Measurements from ENCODE around the gene TMOD4.

TMOD4 gene

DNA sequence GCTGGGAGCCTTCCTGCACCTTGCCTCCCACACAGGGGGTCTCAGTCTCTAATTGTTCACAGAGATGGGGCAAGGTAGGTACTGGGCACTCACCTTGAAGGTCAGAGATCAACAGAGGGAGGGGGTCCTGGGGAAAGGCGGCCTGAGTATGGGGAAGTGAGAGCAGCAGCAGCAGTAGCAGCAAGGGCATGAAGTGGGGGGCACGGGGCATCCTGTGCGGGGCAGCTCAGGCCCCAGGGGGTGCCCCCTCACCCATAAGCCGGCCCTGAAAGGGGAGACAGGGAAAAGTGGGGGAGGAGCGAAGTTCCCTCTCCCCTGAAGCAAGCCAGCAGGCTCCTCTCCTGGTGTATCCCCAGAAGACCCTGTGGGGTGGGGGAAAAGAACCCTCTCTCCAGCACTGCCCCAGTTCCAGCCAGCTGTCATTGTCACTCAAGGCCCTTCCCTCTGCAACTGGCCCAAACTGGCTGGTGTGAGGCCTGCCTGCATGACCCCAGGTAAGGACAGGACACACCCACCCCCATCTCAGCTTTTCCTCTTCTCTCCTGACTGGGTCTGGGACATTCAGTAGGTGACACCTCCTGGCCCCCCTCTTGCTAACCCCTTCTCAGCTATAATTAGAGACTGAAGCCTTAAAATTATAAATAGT lies 33.2 kb downstream of the TMOD4 start:
- no peak for DNase-seq (ENCODE audit: low spot score)

DNA sequence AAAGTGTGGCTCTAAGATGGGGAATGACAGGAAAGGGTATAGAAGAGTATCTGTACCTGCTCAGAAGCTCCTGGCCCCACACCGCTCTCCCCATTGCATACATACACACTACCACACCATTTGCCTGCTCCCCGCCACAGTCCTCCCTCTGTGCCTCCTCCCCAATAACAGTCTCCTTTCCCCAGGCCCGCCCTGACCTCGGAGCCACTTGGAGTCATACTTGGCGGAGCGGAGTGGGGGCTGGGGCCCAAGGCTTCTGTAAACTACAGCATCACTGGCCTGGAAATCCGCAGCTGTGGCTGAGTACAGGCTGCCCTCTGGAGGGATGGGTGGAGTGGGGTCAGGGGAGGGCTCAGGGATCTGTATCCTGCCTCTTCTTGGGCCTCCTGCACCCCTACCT lies 38.0 kb downstream of the TMOD4 start:
- DNase-seq (ENCODE audit: low spot score): no peak

DNA sequence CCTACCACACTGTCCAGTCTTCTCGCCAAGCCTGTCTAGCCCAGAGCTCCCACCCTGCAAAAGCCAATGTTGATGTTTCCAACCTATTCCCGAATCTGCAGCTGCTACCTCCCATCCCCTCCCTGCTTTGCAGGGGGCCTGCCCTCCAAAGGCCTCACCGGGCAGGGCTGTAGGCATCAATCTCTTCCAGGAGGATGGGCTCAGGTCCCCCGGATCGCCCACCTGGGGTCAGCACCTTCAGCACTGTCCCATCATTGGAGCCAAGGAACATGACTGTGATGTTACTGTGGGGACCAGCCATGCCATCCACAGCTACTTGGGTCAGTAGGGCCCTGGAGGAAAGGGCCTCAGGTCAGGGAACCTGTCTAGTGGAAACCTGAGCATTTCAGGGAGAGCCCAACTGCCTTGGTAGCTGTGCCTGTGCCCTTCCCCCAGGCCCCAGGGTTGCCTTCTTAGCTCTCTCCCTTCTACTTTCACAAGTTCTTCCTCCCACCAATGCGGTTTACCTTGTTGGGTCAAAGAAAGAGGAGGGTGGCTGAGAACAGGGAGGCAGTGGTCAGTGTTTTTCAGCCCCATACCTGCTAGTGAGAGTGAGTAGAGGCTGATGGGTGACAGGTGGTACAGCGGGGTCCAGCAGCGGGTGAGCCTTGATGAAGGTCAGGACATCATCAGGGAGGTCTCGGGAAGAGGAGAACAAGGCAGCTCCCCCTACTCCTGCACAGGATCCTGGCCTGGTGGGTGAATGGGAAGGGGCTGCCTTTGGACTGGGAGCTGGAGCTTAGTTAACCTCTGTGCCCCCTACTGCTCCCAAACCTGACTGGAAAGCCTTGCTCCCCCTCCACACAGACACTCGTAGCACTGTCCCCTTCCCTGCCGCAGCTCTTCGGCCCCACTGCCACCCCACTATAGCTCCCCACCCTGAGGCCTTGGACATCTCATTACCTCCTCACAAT lies 40.1 kb downstream of the TMOD4 start:
- no peak for DNase-seq (ENCODE audit: low spot score)

DNA sequence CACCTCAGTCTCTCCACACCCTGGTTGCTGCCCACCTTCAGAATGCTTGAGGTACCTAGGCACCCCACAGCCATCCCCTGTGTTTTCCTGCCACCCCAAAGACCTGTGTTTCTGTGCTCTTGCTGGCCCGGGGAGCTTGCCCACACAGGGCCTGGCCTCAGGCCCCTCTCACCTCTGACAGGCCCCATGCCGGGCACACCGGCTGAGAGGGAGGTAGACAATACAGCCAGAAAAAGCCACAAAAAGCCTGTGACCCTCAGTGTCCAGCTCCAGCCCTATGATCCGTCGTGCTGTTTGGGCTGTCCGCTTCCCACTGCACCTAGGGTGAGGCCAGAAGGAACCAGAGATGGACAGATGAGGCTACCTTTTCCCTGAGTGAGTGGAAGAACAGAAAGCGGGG lies 40.8 kb downstream of the TMOD4 start:
- DNase-seq (ENCODE audit: low spot score): no peak

DNA sequence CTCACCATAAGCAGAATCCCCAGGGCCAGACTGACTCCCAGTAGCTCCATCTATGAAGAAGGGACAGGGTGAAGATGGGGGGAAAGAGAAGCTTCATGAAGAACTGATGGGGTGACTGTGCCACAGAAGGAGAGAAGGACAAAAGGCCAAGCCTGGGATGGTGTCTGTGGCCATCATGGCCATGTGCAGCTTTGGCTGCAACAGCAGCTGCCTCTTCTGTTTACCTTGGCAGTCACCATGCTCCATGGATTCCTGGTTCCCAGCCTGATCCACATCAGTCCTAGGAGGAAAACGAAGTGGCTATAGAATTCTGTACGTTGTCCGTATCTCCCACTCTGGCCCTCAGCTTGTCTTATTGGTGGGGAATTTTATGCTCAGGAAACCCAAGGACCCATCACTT lies 41.4 kb downstream of the TMOD4 start:
- no peak for DNase-seq (ENCODE audit: low spot score)

DNA sequence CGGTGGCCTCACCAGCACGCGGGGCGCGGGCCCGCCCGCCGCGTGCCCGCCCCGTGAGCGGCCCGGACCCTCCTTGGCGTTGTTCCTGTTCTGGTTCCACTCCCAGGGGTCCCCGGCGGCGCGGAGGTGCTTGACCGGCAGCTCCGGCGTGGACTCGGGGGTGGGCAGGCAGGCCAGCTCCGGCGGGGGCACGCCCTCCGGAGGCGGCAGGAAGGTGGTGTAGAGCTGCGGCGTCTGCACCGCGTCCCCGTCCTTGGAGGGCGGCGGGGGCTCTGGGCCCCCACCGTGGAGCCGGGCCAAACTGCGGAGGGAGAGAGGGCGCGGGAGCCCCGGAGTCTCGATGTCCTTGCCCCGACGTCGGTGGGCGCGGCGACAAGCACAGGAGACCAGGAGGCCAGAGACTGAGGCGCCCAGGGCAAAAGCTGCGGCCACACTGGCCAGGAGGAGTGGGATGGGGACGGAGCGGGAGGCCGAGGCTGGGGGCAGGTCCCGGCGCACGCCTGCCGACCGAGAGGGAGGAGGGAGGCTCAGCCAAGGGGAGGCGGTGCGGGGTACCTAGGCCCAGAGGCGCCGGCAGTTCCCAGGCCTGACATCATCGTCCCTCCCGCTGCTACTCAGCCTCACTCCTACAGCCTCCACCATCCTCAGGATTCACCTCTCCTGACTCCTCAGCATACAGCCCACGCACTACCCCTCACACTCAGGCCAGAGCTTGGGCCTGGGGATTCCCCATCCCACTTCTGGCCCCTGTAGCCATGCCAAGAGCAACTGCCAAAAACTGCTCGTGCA lies 42.6 kb downstream of the TMOD4 start:
- no peak for DNase-seq (ENCODE audit: low spot score)

DNA sequence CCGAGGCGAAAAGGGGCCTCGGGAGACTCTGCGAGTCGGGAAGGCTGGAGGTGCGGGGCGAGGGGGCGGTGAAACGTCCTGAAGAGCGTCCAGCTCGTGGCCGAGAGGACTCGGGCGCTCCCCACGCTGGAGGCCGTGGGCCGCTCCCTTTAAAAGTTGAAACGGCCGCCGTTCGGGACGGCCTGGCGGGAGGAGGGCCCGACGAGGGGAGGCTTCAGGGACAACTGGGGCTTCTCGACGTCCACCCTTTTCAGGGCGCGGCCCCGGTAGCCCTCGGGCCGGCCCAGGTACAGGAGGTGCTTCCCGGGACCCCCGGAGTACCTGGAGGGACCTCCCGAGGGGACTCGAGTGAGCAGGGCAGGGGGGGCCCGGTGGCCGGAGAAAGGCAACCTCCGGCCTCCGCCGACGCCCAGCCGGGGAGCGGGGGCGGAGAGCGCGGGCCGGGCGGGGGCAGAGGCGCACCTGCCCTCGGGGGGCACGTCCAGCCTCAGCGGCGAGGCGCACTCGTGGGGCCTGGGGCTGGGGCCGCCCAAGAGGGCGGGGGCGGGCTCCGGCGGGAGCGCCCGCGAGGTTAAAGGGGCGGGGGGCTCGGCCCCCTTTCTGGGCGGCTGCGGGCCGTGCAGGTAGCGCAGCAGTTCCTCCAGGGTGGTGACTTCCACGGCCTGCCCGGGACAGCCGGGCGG lies 43.3 kb downstream of the TMOD4 start:
- DNase-seq (ENCODE audit: low spot score): no peak

DNA sequence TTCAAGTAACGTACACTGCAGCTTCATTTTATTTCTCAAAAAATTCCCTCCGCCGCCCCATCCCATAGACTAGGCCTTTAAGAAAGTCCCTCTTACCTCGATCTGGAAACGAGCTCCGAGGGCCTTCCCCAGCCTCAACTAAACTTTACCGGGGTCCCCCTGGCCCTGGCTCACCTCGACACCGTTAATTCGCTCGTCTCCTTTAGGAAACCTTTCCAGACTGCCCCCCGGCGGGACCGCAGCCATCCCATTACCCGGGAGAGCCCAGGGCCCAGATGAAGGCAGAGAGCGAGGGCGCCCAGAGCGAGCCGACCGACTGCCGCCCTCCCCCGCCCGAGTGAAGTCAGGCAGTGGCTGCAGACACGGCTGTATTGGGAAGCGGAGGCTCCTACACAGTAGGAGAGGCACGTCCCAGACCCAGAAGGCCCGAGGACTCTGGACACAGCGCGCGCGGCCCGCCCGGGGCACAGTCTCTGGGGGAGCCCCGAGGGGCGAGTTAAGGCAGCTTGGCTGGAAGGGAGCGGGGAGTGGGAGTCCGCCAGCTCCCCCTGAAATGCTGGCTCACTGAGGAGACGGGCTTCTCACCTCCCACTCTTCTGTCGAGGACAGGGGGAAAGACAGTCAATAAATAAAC lies 44.0 kb downstream of the TMOD4 start:
- no peak for DNase-seq (ENCODE audit: low spot score)

DNA sequence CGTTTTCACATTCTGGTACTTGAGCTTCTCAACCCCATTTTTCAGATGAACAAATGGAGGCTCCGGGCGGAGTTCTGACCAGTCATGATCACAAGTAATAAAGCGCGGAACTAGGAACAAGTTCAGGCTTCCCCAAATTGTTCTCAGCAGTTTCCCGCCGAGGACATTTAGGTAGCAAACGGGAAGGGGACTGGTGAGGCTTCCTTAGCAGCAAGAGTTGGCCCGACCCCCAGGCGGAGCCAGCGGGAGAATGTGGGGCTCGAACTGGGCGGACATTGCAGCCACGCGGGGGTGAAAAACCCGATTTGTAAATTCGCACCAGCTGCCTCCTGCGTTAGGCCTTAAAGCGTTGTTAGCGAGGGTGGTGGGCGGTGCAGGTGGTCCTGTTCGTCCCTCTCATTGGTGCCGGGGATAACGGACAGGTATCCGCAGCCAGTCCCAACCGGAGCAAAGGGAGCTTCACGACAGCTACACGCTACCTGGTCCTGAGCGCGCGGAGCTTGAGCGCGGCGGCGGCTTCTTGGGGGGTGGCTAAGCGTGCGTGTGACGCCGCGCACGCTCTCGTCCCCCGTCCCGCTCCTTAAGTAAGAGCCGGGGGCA lies 44.7 kb downstream of the TMOD4 start:
- DNase-seq (ENCODE audit: low spot score): peak; percentile 71

DNA sequence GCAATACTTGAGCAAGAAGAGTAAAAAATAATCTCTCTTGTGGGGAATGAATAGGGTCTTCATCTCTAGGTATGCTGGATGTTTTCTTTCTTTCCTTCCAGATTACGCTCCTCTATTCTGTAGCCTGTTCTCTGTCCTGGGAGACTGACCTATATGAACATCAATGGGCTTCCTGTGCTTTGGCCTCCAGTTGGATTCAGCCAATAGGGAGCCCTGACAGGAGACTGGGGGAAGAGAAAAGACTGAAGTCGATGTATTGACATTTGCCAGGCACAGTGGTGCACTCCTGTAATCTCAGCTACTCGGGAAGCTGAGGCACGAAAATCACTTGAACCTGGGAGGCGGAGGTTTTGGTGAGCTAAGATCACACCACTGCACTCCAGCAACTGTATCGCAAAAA lies 47.0 kb downstream of the TMOD4 start:
- DNase-seq (ENCODE audit: low spot score): no peak

DNA sequence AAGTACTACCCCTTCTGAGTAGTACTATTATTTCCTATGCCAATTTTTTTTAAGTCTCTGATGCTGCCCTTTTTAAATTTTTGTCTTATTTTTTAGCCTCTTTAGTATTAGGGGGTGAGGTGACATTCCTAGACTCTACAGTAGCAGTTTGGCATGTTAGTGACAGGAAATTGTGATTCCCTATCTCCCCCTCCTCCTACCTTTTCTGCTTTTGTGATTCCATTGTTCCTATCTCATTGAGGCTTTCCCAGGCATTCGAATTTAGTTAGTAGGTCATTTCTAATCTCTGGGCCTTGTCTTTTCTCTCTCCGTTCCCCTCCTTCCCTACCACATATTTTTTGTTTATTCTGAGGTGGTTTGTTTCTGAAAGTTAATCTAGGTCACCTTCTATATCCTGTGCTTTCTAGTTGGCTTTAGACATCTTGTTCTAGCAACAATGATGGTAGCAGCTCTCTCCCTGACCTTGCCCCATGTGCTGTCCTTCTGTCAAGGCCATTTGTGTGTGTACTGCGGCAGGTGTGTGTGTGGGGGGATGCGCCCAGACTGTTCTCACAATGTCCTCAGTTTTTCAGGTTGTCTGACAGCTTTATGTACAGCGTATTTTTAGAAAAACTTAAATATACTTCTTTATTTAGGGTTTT lies 50.9 kb downstream of the TMOD4 start:
- DNase-seq (ENCODE audit: low spot score): no peak
